Astrocyte of the cerebellum (primary cell): ENCODE data around the gene CLNK.
"Not testable (repeated sequence)": the region's sequence is repeated elsewhere in the genome, so short reads cannot be mapped to it uniquely, and the experiment has no call there.

ENCODE experiments used
- DNase-seq: peaks from one replicate; pipeline ENCODE4 v3.0.0-alpha.2; 2011; ENCODE audit warnings: low read depth
- H3K4me3 ChIP-seq: 2 replicates; pipeline ENCODE4 v1.5.1; 2011; ENCODE audit warnings: mild to moderate bottlenecking, low read depth, low read length, moderate library complexity
- in situ Hi-C: cut with HindIII; loops from 2 replicates; pipeline ENCODE4 v1.10.0; 2017; ENCODE audit warnings: low sequenced_read_pairs
- TF ChIP-seq, protein P1 (sequence below): IDR thresholded peaks from 2 replicates; pipeline ENCODE4 v1.5.1; 2012; ENCODE audit warnings: low read length, low read depth, moderate library complexity, mild to moderate bottlenecking; ENCODE audit errors: missing control alignments

CLNK gene

DNA sequence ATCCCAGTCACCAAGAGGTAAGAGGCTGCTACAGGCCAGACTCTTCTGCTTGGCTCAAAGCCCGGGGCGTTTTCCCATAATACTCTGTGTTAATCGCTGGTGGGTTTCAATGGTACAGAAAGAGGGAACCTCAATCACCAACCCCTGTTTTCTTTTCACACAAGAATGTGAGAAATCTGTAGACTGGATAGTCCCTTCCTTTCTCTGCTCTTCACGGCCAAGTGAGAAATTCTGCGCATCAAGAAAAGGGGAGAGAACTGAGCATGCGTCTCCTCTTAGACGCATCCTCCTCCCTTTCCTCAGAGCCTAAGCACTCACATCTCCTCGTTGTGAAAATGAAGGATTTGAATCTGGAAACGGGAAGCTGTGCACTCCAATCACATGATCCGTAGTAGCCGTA lies 64.7 kb downstream of the CLNK start:
- no peak overlapping the region for H3K4me3 ChIP-seq
- TF ChIP-seq, protein P1, sequence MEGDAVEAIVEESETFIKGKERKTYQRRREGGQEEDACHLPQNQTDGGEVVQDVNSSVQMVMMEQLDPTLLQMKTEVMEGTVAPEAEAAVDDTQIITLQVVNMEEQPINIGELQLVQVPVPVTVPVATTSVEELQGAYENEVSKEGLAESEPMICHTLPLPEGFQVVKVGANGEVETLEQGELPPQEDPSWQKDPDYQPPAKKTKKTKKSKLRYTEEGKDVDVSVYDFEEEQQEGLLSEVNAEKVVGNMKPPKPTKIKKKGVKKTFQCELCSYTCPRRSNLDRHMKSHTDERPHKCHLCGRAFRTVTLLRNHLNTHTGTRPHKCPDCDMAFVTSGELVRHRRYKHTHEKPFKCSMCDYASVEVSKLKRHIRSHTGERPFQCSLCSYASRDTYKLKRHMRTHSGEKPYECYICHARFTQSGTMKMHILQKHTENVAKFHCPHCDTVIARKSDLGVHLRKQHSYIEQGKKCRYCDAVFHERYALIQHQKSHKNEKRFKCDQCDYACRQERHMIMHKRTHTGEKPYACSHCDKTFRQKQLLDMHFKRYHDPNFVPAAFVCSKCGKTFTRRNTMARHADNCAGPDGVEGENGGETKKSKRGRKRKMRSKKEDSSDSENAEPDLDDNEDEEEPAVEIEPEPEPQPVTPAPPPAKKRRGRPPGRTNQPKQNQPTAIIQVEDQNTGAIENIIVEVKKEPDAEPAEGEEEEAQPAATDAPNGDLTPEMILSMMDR = no peak
- no peak for DNase-seq
- in situ Hi-C loops = no loop called here

GRCh38 chr4:10619220-10619619 lies 65.3 kb downstream of the CLNK start:
- in situ Hi-C loops = no loop called here
- H3K4me3 ChIP-seq = no peak overlapping the region
- peak; percentile 96 for DNase-seq
- TF ChIP-seq, protein P1 = peak; percentile 10

DNA sequence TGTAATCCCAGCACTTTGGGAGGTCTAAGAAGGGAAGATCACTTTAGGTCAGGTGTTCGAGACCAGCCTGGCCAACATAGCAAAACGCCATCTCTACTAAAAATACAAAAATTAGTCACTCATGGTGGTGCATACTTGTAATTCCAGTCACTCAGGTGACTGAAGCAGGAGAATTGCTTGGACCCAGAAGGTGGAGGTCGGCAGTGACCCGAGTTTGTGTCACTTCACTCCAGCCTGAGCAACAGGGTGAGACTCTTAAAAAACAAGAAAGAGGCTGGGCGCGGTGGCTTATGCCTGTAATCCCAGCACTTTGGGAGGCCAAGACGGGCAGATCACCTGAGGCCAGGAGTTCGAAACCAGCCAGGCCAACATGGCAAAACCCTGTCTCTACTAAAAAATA lies 69.6 kb downstream of the CLNK start:
- in situ Hi-C loops, DNase-seq, H3K4me3 ChIP-seq: not testable (repeated sequence)

GRCh38 chr4:10613926-10614478 lies 70.6 kb downstream of the CLNK start:
- TF ChIP-seq, protein P1 = no peak
- in situ Hi-C loops = no loop called here
- DNase-seq = no peak
- H3K4me3 ChIP-seq = no peak overlapping the region

DNA sequence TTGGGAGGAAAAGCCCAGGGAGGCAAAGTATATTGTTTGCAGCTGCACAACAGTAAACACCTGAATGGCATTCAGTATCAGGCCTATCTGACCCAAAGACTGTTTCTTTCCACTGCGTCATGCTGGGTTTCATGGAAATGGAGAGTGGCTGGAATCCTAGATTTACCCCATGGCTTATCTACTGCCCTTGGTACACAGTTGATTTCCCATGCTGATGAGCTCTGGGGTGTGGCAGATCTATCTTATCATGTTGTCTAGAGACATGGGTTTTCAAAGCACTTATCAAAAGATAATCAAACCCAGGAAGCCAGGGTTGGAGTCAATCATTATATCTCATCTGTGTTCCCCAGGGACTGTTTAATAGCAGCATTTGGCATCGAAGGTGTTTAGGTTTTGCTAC lies 72.1 kb downstream of the CLNK start:
- in situ Hi-C loops = no loop called here
- TF ChIP-seq, protein P1 = no peak
- no peak for DNase-seq
- H3K4me3 ChIP-seq = no peak overlapping the region

DNA sequence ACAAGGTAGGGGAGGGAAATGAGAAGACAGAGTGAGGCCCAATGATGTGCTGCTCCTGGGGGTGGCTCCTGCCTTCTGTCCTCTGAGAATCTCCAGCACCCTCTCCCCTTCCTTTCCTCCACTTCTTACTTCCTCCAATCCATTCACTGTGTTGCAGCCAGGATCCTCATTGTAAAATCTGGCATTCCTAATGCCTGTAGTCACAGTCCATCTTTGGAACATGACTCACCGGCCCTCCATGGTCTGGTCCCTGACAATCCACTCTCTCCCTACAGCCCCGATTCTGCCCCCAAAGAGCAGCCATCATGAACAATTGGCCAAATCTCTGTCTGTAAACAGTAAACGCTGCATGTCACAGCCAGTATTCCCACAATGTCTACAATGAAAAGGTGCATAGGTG lies 72.9 kb downstream of the CLNK start:
- no peak overlapping the region for H3K4me3 ChIP-seq
- peak; percentile 86 for DNase-seq
- in situ Hi-C loops = no loop called here

GRCh38 chr4:10608501-10609219 lies 75.9 kb downstream of the CLNK start:
- TF ChIP-seq, protein P1 = no peak
- H3K4me3 ChIP-seq = no peak overlapping the region
- no peak for DNase-seq
- in situ Hi-C loops = no loop called here

More for the DNA sequence above, 72.9 kb downstream of the CLNK start:
- TF ChIP-seq, protein P1 = no peak
